HEK293 (cell line): ENCODE data around the gene SPATA16.

Source experiments
- GFI1B ChIP-seq: fragments of 450-650 bp; formaldehyde crosslinking; IDR thresholded peaks from 2 replicates; pipeline ENCODE4 v1.5.1; 2016; ENCODE audit warnings: missing biosample characterization, missing genetic modification characterization
- GLI2 ChIP-seq: fragments of 450-650 bp; formaldehyde crosslinking; IDR thresholded peaks from 2 replicates; pipeline ENCODE4; 2017; ENCODE audit warnings: missing biosample characterization, missing genetic modification characterization, low read depth, borderline replicate concordance
- KLF8 ChIP-seq: fragments of 450-650 bp; formaldehyde crosslinking; IDR thresholded peaks from 2 replicates; pipeline ENCODE4 v1.5.1; 2016; ENCODE audit warnings: missing biosample characterization, missing genetic modification characterization
- YY1 ChIP-seq: fragments of 450-650 bp; formaldehyde crosslinking; IDR thresholded peaks from 2 replicates; pipeline ENCODE4 v1.5.1; 2018; ENCODE audit warnings: missing biosample characterization, missing genetic modification characterization
- ZNF16 ChIP-seq: fragments of 450-650 bp; formaldehyde crosslinking; IDR thresholded peaks from 2 replicates; pipeline ENCODE4 v1.5.1; 2016; ENCODE audit warnings: low read depth, missing biosample characterization, missing genetic modification characterization
- ZNF184 ChIP-seq: fragments of 450-650 bp; IDR thresholded peaks from 2 replicates; pipeline ENCODE4 v1.5.1; 2018; ENCODE audit warnings: missing biosample characterization, mild to moderate bottlenecking, missing genetic modification characterization
- ZNF239 ChIP-seq: fragments of 450-650 bp; formaldehyde crosslinking; IDR thresholded peaks from 2 replicates; pipeline ENCODE4 v1.5.1; 2016; ENCODE audit warnings: missing biosample characterization, missing genetic modification characterization
- ZNF24 ChIP-seq: fragments of 450-650 bp; formaldehyde crosslinking; IDR thresholded peaks from 2 replicates; pipeline ENCODE4 v1.5.1; 2016; ENCODE audit warnings: missing biosample characterization, missing genetic modification characterization
- ZNF274 ChIP-seq, 2 experiments: fragments of 200-500 bp in 1 of 2; fragments of 450-650 bp in 1 of 2; sonication (Bioruptor generic) in 1 of 2; formaldehyde crosslinking in 1 of 2; IDR thresholded peaks; 2 replicates each; pipeline versions ENCODE4 v1.5.1 to v1.6.1; 2014 to 2016; ENCODE audit warnings: borderline replicate concordance in 1 of 2, inconsistent platforms in 1 of 2, low read length in 1 of 2, missing biosample characterization in 1 of 2, missing genetic modification characterization in 1 of 2
- ZNF350 ChIP-seq: fragments of 450-650 bp; formaldehyde crosslinking; IDR thresholded peaks from 2 replicates; pipeline ENCODE4 v1.5.0; 2017; ENCODE audit warnings: missing biosample characterization, mild to moderate bottlenecking, missing genetic modification characterization
- ZNF670 ChIP-seq: fragments of 450-650 bp; formaldehyde crosslinking; IDR thresholded peaks from 2 replicates; pipeline ENCODE4 v1.5.1; 2016; ENCODE audit warnings: missing biosample characterization, missing genetic modification characterization, low read depth
- ZNF785 ChIP-seq: fragments of 450-650 bp; formaldehyde crosslinking; IDR thresholded peaks from 2 replicates; pipeline ENCODE4 v1.5.1; 2016; ENCODE audit warnings: missing biosample characterization, missing genetic modification characterization
- TF ChIP-seq, protein P1 (sequence below): fragments of 450-650 bp; formaldehyde crosslinking; IDR thresholded peaks from 2 replicates; pipeline ENCODE4 v1.5.1; 2016; ENCODE audit warnings: missing biosample characterization, missing genetic modification characterization

DNA sequence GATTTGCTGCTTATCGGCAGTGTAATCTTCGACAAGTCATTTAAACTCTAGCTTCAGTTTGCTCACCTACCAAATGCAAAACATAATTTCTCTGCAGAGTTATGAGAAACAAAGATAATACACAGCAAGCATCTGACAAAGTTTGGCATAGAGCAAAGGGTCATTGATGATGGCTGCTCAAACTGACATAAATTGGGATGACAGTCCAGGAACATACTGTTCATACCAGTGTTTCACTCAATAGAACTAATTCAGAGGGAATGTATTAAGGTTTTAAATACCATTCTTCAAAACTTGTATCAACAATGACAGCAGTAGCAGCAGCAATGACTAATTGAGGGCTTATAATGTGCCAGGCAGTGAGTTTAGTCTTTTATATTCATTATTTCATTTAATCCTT lies 137.6 kb downstream of the SPATA16 start:
- TF ChIP-seq, protein P1, sequence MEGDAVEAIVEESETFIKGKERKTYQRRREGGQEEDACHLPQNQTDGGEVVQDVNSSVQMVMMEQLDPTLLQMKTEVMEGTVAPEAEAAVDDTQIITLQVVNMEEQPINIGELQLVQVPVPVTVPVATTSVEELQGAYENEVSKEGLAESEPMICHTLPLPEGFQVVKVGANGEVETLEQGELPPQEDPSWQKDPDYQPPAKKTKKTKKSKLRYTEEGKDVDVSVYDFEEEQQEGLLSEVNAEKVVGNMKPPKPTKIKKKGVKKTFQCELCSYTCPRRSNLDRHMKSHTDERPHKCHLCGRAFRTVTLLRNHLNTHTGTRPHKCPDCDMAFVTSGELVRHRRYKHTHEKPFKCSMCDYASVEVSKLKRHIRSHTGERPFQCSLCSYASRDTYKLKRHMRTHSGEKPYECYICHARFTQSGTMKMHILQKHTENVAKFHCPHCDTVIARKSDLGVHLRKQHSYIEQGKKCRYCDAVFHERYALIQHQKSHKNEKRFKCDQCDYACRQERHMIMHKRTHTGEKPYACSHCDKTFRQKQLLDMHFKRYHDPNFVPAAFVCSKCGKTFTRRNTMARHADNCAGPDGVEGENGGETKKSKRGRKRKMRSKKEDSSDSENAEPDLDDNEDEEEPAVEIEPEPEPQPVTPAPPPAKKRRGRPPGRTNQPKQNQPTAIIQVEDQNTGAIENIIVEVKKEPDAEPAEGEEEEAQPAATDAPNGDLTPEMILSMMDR (tag by site-specific recombination) = no peak
- TF ChIP-seq ZNF184 (tag by site-specific recombination) (no peak), ZNF785 (tag by site-specific recombination) (no peak), ZNF670 (tag by site-specific recombination) (no peak), ZNF350 (no peak), GFI1B (tag by site-specific recombination) (no peak), GLI2 (tag by site-specific recombination) (no peak), KLF8 (tag by site-specific recombination) (no peak), ZNF16 (tag by site-specific recombination) (no peak), ZNF274 (IDR thresholded peaks at IDR 0.05; ENCODE audit: low read length) (no peak), ZNF274 (tag by site-specific recombination; IDR thresholded peaks at IDR 0.05; ENCODE audit: borderline replicate concordance) (no peak), ZNF24 (tag by site-specific recombination) (no peak), YY1 (tag by site-specific recombination) (no peak), ZNF239 (tag by site-specific recombination) (no peak)
